ENCODE results near the gene RHOV. TPM values are rescaled to one million over a fixed set of nuclear protein-coding genes. Genes with fewer than 3 reads are reported as not detected.

Gene RHOV
- total and polyA plus RNA-seq, 3 experiments from 2014 or later = 0.24 to 0.40 TPM; not detected in 1

- Histone ChIP-seq H3K27me3 (ENCODE audit: insufficient read depth, low read length, poor library complexity, severe bottlenecking) (no peaks in the 10 kb centered on the region), H3K36me3 (ENCODE audit: insufficient read depth, low read length) (no peaks in the 10 kb centered on the region), H3K4me1 (ENCODE audit: insufficient read depth, low read length) (no peaks in the 10 kb centered on the region), H3K9me3 (ENCODE audit: low read length) (no peaks in the 10 kb centered on the region), H3K27ac (ENCODE audit: low read depth, low read length) (no peak overlapping the region), H3K4me3 (ENCODE audit: low read length) (no peak overlapping the region)
- Mint-ChIP-seq H3K27me3 (peaks cover 0 to 15% of the 10 kb centered on the region in 2 donors), H3K4me3 (no peak overlapping the region), H3K4me1 (no peaks in the 10 kb centered on the region), H3K9me3 (no peaks in the 10 kb centered on the region), H3K27ac (no peak overlapping the region), H3K36me3 (no peaks in the 10 kb centered on the region)
- POLR2A ChIA-PET = no interaction called here
- DNase-seq = no peak
- CTCF ChIA-PET = no interaction called here
Observed at GRCh38 chr15:40825661-40826422, 48.2 kb downstream of the RHOV start.

- H3K27me3 Mint-ChIP-seq = peaks cover 0 to 15% of the 10 kb centered on the region in 2 donors
- DNase-seq = no peak
- H3K27ac ChIP-seq (ENCODE audit: low read depth, low read length) = no peak overlapping the region
- H3K36me3 Mint-ChIP-seq = no peaks in the 10 kb centered on the region
- H3K4me3 ChIP-seq (ENCODE audit: low read length) = no peak overlapping the region
- no peaks in the 10 kb centered on the region for H3K36me3 ChIP-seq (ENCODE audit: insufficient read depth, low read length)
- H3K4me1 ChIP-seq (ENCODE audit: insufficient read depth, low read length) = no peaks in the 10 kb centered on the region
- CTCF ChIA-PET = no interaction called here
- no peaks in the 10 kb centered on the region for H3K4me1 Mint-ChIP-seq
- no peak overlapping the region for H3K4me3 Mint-ChIP-seq
- no peaks in the 10 kb centered on the region for H3K9me3 Mint-ChIP-seq
- H3K27ac Mint-ChIP-seq = no peak overlapping the region
- POLR2A ChIA-PET = no interaction called here
- H3K27me3 ChIP-seq (ENCODE audit: insufficient read depth, low read length, poor library complexity, severe bottlenecking) = no peaks in the 10 kb centered on the region
- H3K9me3 ChIP-seq (ENCODE audit: low read length) = no peaks in the 10 kb centered on the region
Observed at GRCh38 chr15:40823572-40824343, 50.3 kb downstream of the RHOV start.

Other genes with a start within 250 kb of the RHOV start
- gene RAD51, start 179.1 kb downstream of the RHOV start, total RNA-seq = 10 to 100 TPM; 54.3 to 57.6 TPM
- gene RAD51, start 179.1 kb downstream of the RHOV start, polyA plus RNA-seq = 1.7 TPM
- gene RMDN3, start 119.0 kb downstream of the RHOV start, total RNA-seq = 10 to 100 TPM; 42.4 to 43.3 TPM
- 35.1 TPM for gene RMDN3, start 119.0 kb downstream of the RHOV start, polyA plus RNA-seq
- gene GCHFR, start 110.2 kb downstream of the RHOV start, total RNA-seq = 10 to 100 TPM; 19.5 to 21.5 TPM
- 114 TPM for gene GCHFR, start 110.2 kb downstream of the RHOV start, polyA plus RNA-seq
- under 1 TPM; 0.44 to 0.53 TPM for gene C15orf62, start 104.3 kb downstream of the RHOV start, total RNA-seq
- gene C15orf62, start 104.3 kb downstream of the RHOV start, polyA plus RNA-seq = 0.79 TPM
- 10 to 100 TPM; 22.5 to 25.5 TPM for gene ZFYVE19, start 67.1 kb downstream of the RHOV start, total RNA-seq
- 22.3 TPM for gene ZFYVE19, start 67.1 kb downstream of the RHOV start, polyA plus RNA-seq
- gene DNAJC17, start 66.8 kb downstream of the RHOV start, total RNA-seq = 10 to 100 TPM; 46.5 to 47.0 TPM
- 35.3 TPM for gene DNAJC17, start 66.8 kb downstream of the RHOV start, polyA plus RNA-seq
- gene PPP1R14D, start 45.5 kb downstream of the RHOV start, total RNA-seq = not detected
- gene PPP1R14D, start 45.5 kb downstream of the RHOV start, polyA plus RNA-seq = not detected
- gene SPINT1, start 30.2 kb downstream of the RHOV start, total RNA-seq = 1 to 10 TPM; 6.7 to 7.6 TPM
- gene SPINT1, start 30.2 kb downstream of the RHOV start, polyA plus RNA-seq = 3.1 TPM
- gene VPS18, start 20.2 kb upstream of the RHOV start, total RNA-seq = 10 to 100 TPM; 17.2 to 17.8 TPM
- 23.0 TPM for gene VPS18, start 20.2 kb upstream of the RHOV start, polyA plus RNA-seq
- not detected for gene DLL4, start 55.1 kb upstream of the RHOV start, total RNA-seq
- not detected for gene DLL4, start 55.1 kb upstream of the RHOV start, polyA plus RNA-seq
- gene CHAC1, start 79.2 kb upstream of the RHOV start, total RNA-seq = 10 to 100 TPM; 15.1 to 16.7 TPM
- gene CHAC1, start 79.2 kb upstream of the RHOV start, polyA plus RNA-seq = not detected
- gene INO80, start 242.0 kb upstream of the RHOV start, total RNA-seq = 10 to 100 TPM; 26.3 to 29.2 TPM
- gene INO80, start 242.0 kb upstream of the RHOV start, polyA plus RNA-seq = 7.2 TPM